GM12878 (cell line): Measurements from ENCODE around the gene GRIN2A. TPM values are rescaled to one million over a fixed set of nuclear protein-coding genes. Genes with fewer than 3 reads are reported as not detected.

Source experiments
- ATAC-seq: fragments of 200-7000 bp; cut with Tn5 transposase; 3 replicates; pipeline ENCODE4 v1.9.1; 2020; ENCODE audit warnings: mild to moderate bottlenecking, moderate library complexity
- BruUV-seq: library from RNA; stranded (reverse); fragments of 400-500 nt; replicated peaks from 2 replicates; lab custom pipeline; 2021; lab: Mats Ljungman, UMichigan
- CTCF ChIA-PET: fragments of 300-600 bp; sonication (Branson Sonifier 250); formaldehyde crosslinking; extraction: SDS; loops from one replicate; lab custom pipeline; 2021; ENCODE audit warnings: inconsistent platforms; lab: Yijun Ruan, JAX
- POLR2A ChIA-PET: fragments of 350-600 bp; formaldehyde crosslinking; extraction: SDS; loops from one replicate; lab custom pipeline; 2021; ENCODE audit warnings: inconsistent platforms; lab: Charles Lee
- RAD21 ChIA-PET: fragments of 300-600 bp; sonication (Branson Sonifier 250); formaldehyde crosslinking; loops from one replicate; lab custom pipeline; 2023; ENCODE audit warnings: antibody characterized with exemption; ENCODE audit not compliant: unreplicated experiment; lab: Charles Lee
- SMC1A ChIA-PET: fragments of 300-600 bp; sonication (Branson Sonifier 250); formaldehyde crosslinking; loops from one replicate; lab custom pipeline; 2023; ENCODE audit not compliant: unreplicated experiment, uncharacterized antibody; lab: Charles Lee
- DNase-seq: peaks from one replicate; pipeline ENCODE4 v3.0.0-alpha.2; 2011; ENCODE audit warnings: low read depth, low spot score
- FAIRE-seq: peaks from 3 replicates; lab custom pipeline; 2011; peaks lifted over from hg19 to GRCh38; lab: Jason Lieb, UNC
- H2AFZ ChIP-seq: 2 replicates; pipeline ENCODE4 v1.6.0; 2011; ENCODE audit warnings: low read depth, low read length, control low read depth; ENCODE audit not compliant: control insufficient read depth
- H3K27ac ChIP-seq: 2 replicates; pipeline ENCODE4 v1.5.1; 2011; ENCODE audit warnings: control low read depth; ENCODE audit not compliant: control insufficient read depth, insufficient read depth
- H3K27me3 ChIP-seq, 2 experiments: replicated peaks in 1 of 2; 2 replicates each; pipeline versions ENCODE4 v1.6.0 to v1.6.1; 2011; ENCODE audit warnings: low read length in 1 of 2; ENCODE audit not compliant: control insufficient read depth in 2 of 2, insufficient read depth in 2 of 2
- H3K36me3 ChIP-seq, 2 experiments: 2 replicates each; pipeline ENCODE4 v1.5.1; 2011; ENCODE audit warnings: low read length in 1 of 2; ENCODE audit not compliant: control insufficient read depth in 2 of 2, insufficient read depth in 2 of 2
- H3K4me1 ChIP-seq: 2 replicates; pipeline ENCODE4 v1.6.1; 2011; ENCODE audit warnings: mild to moderate bottlenecking, low read length, moderate library complexity, mixed read lengths; ENCODE audit not compliant: control insufficient read depth, insufficient read depth
- H3K4me2 ChIP-seq: 2 replicates; pipeline ENCODE4 v1.6.0; 2011; ENCODE audit warnings: control low read depth; ENCODE audit not compliant: control insufficient read depth, insufficient read depth
- H3K4me3 ChIP-seq: fragments of 200-600 bp; sonication (generic); 2 replicates; pipeline ENCODE4 v1.5.1; 2016
- H3K79me2 ChIP-seq: 2 replicates; pipeline ENCODE4 v1.6.0; 2011; ENCODE audit warnings: low read length; ENCODE audit not compliant: control insufficient read depth, insufficient read depth
- H3K9ac ChIP-seq: 2 replicates; pipeline ENCODE4 v1.8.0; 2011; ENCODE audit warnings: low read length, control low read depth, mixed read lengths; ENCODE audit not compliant: control insufficient read depth, insufficient read depth
- H3K9me3 ChIP-seq: replicated peaks from 3 replicates; pipeline ENCODE4 v1.5.1; 2011; ENCODE audit warnings: mild to moderate bottlenecking, low read length; ENCODE audit not compliant: control insufficient read depth, insufficient read depth
- H4K20me1 ChIP-seq: 2 replicates; pipeline ENCODE4 v1.6.0; 2011; ENCODE audit not compliant: control insufficient read depth, insufficient read depth
- EED ChIP-seq: sonication (generic); IDR thresholded peaks from 2 replicates; pipeline ENCODE4 v1.6.1; 2016; ENCODE audit warnings: antibody characterized with exemption, low read depth
- EP300 ChIP-seq, 2 experiments: fragments of 150-350 bp in 1 of 2; IDR thresholded peaks; 2 replicates each; pipeline ENCODE4 v1.6.1; 2011 to 2012; ENCODE audit warnings: low read depth in 2 of 2, low read length in 2 of 2, borderline replicate concordance in 1 of 2, improper control_type of control experiment in 1 of 2, inconsistent platforms in 1 of 2; ENCODE audit not compliant: control insufficient read depth in 1 of 2
- EZH2 ChIP-seq: IDR thresholded peaks from 2 replicates; pipeline ENCODE4 v1.6.1; 2012; ENCODE audit warnings: low read depth, mild to moderate bottlenecking, control low read depth, inconsistent platforms, low read length, borderline replicate concordance; ENCODE audit not compliant: control insufficient read depth
- IKZF1 ChIP-seq: fragments of 450-650 bp; conservative IDR thresholded peaks from 2 replicates; pipeline ENCODE4 v1.6.1; 2017; ENCODE audit warnings: antibody characterized with exemption, mild to moderate bottlenecking
- JUND ChIP-seq: IDR thresholded peaks from 2 replicates; pipeline ENCODE4 v1.6.1; 2012; ENCODE audit warnings: low read depth, mild to moderate bottlenecking, low read length, improper control_type of control experiment, moderate library complexity
- ZNF687 ChIP-seq: fragments of 450-650 bp; IDR thresholded peaks from 2 replicates; pipeline ENCODE4 v1.6.1; 2017; ENCODE audit warnings: mild to moderate bottlenecking, moderate library complexity
- WGBS: methylation state at CpG from one replicate; pipeline ENCODE4 v1.1.6; 2016; ENCODE audit warnings: low lambda C conversion rate; ENCODE audit not compliant: insufficient replicate concordance, insufficient coverage; ENCODE audit errors: missing lambda C conversion rate; 5-methylcytosine and 5-hydroxymethylcytosine counted together
- in situ Hi-C: fragments of 300-500 bp; cut with MboI; formaldehyde crosslinking; loops from 9 replicates; pipeline ENCODE4 v1.14.3; 2018; ENCODE audit warnings: mixed read lengths
- intact Hi-C: fragments of 100-400 bp; cut with micrococcal nuclease; formaldehyde crosslinking; loops from one replicate; pipeline ENCODE4 v1.14.2; 2022; ENCODE audit not compliant: unreplicated experiment
- polyA plus RNA-seq, 11 experiments: library from polyadenylated mRNA; depleted of rRNA in 4 of 11; unstranded in 6 of 11; stranded (reverse) in 5 of 11; fragments of >200 nt; fragmentation: Nextera tagmentation in 4 of 11; fragmentation: Illumina TruSeq in 1 of 11; extraction: Ambion mirVana in 4 of 11; extraction: Trizol in 1 of 11; gene quantifications; 1 replicate in 1 of 11; 2 replicates in 10 of 11; pipeline versions ENCODE4 v1.2.1 to v1.2.3, GENCODE V29; 2011 to 2016; ENCODE audit warnings: inconsistent platforms in 2 of 11, missing spikeins in 2 of 11, low read depth in 1 of 11
- total RNA-seq, 4 experiments: library from RNA; depleted of rRNA in 3 of 4; stranded (reverse); fragments of >200 nt in 3 of 4; fragmentation: Illumina TruSeq in 1 of 4; extraction: Trizol in 1 of 4; gene quantifications; 2 replicates each; pipeline versions ENCODE4 v1.2.1 to v1.2.3, GENCODE V29; 2013 to 2021

GRIN2A gene
- total and polyA plus RNA-seq, 10 of the 15 experiments (the other 5 are each of a cell fraction or from before 2014, with no cell fraction given) = 2.4 to 13.3 (median 7.3) TPM

- TF ChIP-seq IKZF1 (peak; percentile 49; the same call in 1 of the 2 replicates), JUND (no peak), EED (peak; percentile 4; the same call in 1 of the 2 replicates)
- Histone ChIP-seq H3K9ac (no peak overlapping the region), H4K20me1 (no peaks in the 10 kb centered on the region), H3K27ac (peak overlapping the region; percentile 27), H3K36me3 (no peaks in the 10 kb centered on the region), H3K4me2 (0 out of 2 replicates have a peak overlapping the region, but pooled peaks have one; percentile 4), H3K4me1 (peaks cover 16% of the 10 kb centered on the region), H3K4me3 (no peak overlapping the region), H3K9me3 (no peaks in the 10 kb centered on the region; the same call in 2 of the 3 replicates), H2AFZ (peak overlapping the region; percentile 50), H3K27me3 (no peaks in the 10 kb centered on the region), H3K79me2 (no peaks in the 10 kb centered on the region)
- RAD21 ChIA-PET = interaction anchor here (1.2 to 2.1 kb wide), 4 partner anchors 48 to 73 kb away, joined by 4 to 6 read pairs (median 4); no protein-coding TSS in a partner anchor
- WGBS = 61% methylated on average over 5 of the region's 5 CpGs
- intact Hi-C loops = loop anchor here (5.0 kb wide), 2 partner anchors 49 to 66 kb away; no protein-coding TSS in a partner anchor
- FAIRE-seq = no peak
- POLR2A ChIA-PET = interaction anchor here (0.6 to 1.0 kb wide), 3 partner anchors 18 to 200 kb away, joined by 3 to 4 read pairs (median 4); no protein-coding TSS in a partner anchor
- CTCF ChIA-PET = interaction anchor here (0.6 to 2.1 kb wide), 4 partner anchors 9 to 418 kb away, joined by 3 to 5 read pairs (median 4); no protein-coding TSS in a partner anchor
- in situ Hi-C loops = no loop called here
- ATAC-seq = peak; percentile 21
- BruUV-seq = no TSS peak
- SMC1A ChIA-PET = interaction anchor here (0.6 to 2.9 kb wide), 14 partner anchors 11 to 260 kb away, joined by 3 to 16 read pairs (median 3); no protein-coding TSS in a partner anchor
- no peak for DNase-seq
These were observed 273.6 kb downstream of the GRIN2A start for GRCh38 chr16:9908613-9909012.

- no TSS peak for BruUV-seq
- no peaks in the 10 kb centered on the region for H3K79me2 ChIP-seq
- TF ChIP-seq EZH2 (no peak), ZNF687 (peak; percentile 39; the same call in 1 of the 2 replicates), EP300 (IDR thresholded peaks at IDR 0.05; ENCODE audit: borderline replicate concordance in 1 of 2, control insufficient read depth in 1 of 2, low read depth in 2 of 2, low read length in 2 of 2) (no peak)
- no peaks in the 10 kb centered on the region for H3K36me3 ChIP-seq
- H4K20me1 ChIP-seq = no peaks in the 10 kb centered on the region
- H2AFZ ChIP-seq = peak overlapping the region; percentile 6; the same call in 1 of the 2 replicates
- peaks cover 14% of the 10 kb centered on the region for H3K4me1 ChIP-seq
- peak overlapping the region; percentile 9; the same call in 1 of the 2 replicates for H3K27ac ChIP-seq
- ChIA-PET CTCF (interaction anchor here (0.6 to 2.1 kb wide), 4 partner anchors 8 to 263 kb away, joined by 3 to 5 read pairs (median 4); no protein-coding TSS in a partner anchor), SMC1A (interaction anchor here (0.6 to 2.9 kb wide), 11 partner anchors 10 to 260 kb away, joined by 3 to 16 read pairs (median 3); no protein-coding TSS in a partner anchor), RAD21 (interaction anchor here (0.6 to 2.1 kb wide), 4 partner anchors 49 to 433 kb away, joined by 3 to 6 read pairs (median 4); no protein-coding TSS in a partner anchor), POLR2A (interaction anchor here (0.6 kb wide), 1 partner anchor 201 kb away, joined by 4 read pairs; no protein-coding TSS in a partner anchor)
- H3K9me3 ChIP-seq = no peaks in the 10 kb centered on the region; the same call in 2 of the 3 replicates
- DNase-seq (no peak), FAIRE-seq (no peak), ATAC-seq (peak; percentile 40)
- 55% methylated on average over 8 of the region's 8 CpGs for WGBS
- intact Hi-C loops (loop anchor here (5.0 kb wide), 2 partner anchors 50 to 65 kb away; no protein-coding TSS in a partner anchor), in situ Hi-C loops (no loop called here)
- no peak overlapping the region for H3K4me2 ChIP-seq
- no peak overlapping the region for H3K4me3 ChIP-seq
- no peaks in the 10 kb centered on the region for H3K27me3 ChIP-seq
- no peak overlapping the region for H3K9ac ChIP-seq
These were observed 274.5 kb downstream of the GRIN2A start for GRCh38 chr16:9907752-9908151.
